NT2/D1 (cell line): ENCODE results near the gene ROMO1.
"Not testable (repeated sequence)": the region's sequence is repeated elsewhere in the genome, so short reads cannot be mapped to it uniquely, and the experiment has no call there.

Experiments used
- DNase-seq: peaks from one replicate; pipeline ENCODE4 v3.0.0-alpha.2; 2011; ENCODE audit warnings: low read depth, low spot score
- H3K27me3 ChIP-seq: 2 replicates; pipeline ENCODE4 v1.6.0; 2011; ENCODE audit warnings: mild to moderate bottlenecking; ENCODE audit not compliant: insufficient read length, insufficient read depth
- H3K36me3 ChIP-seq: 2 replicates; pipeline ENCODE4 v1.6.1; 2011; ENCODE audit warnings: mild to moderate bottlenecking, low read length, mixed read lengths; ENCODE audit not compliant: insufficient read depth, insufficient read length
- H3K4me1 ChIP-seq: 2 replicates; pipeline ENCODE4 v1.5.1; 2011; ENCODE audit not compliant: insufficient read depth, insufficient read length
- H3K4me3 ChIP-seq: 2 replicates; pipeline ENCODE4 v1.5.1; 2011; ENCODE audit warnings: low read depth; ENCODE audit not compliant: insufficient read length
- H3K9ac ChIP-seq: 2 replicates; pipeline ENCODE4 v1.6.0; 2011; ENCODE audit warnings: low read depth; ENCODE audit not compliant: insufficient read length
- H3K9me3 ChIP-seq: 2 replicates; pipeline ENCODE4 v1.5.1; 2011; ENCODE audit warnings: mild to moderate bottlenecking, low read length; ENCODE audit not compliant: insufficient read depth
- SUZ12 ChIP-seq: IDR thresholded peaks from 2 replicates; pipeline ENCODE4 v1.6.1; 2011; ENCODE audit not compliant: insufficient read length, insufficient read depth; ENCODE audit errors: extremely low read depth
- YY1 ChIP-seq: IDR thresholded peaks from 2 replicates; pipeline ENCODE4 v1.6.1; 2011; ENCODE audit not compliant: insufficient read length, insufficient read depth
- ZNF274 ChIP-seq: IDR thresholded peaks from 2 replicates; pipeline ENCODE4 v1.6.1; 2011; ENCODE audit warnings: mild to moderate bottlenecking, low read depth, low read length

ROMO1 gene

GRCh38 chr20:35708502-35708901, 9.3 kb downstream of the ROMO1 start:
- Histone ChIP-seq H3K4me3 (no peak overlapping the region), H3K9ac (no peak overlapping the region), H3K4me1 (no peaks in the 10 kb centered on the region), H3K27me3 (no peaks in the 10 kb centered on the region), H3K9me3 (no peaks in the 10 kb centered on the region), H3K36me3 (peaks cover 92% of the 10 kb centered on the region)
- DNase-seq: no peak
- TF ChIP-seq SUZ12: no peak
- no peak for TF ChIP-seq YY1
- no peak for TF ChIP-seq ZNF274

- no peak overlapping the region for H3K4me3 ChIP-seq
- no peaks in the 10 kb centered on the region for H3K27me3 ChIP-seq
- no peaks in the 10 kb centered on the region for H3K9me3 ChIP-seq
- H3K4me1 ChIP-seq: no peaks in the 10 kb centered on the region
- peaks cover 92% of the 10 kb centered on the region for H3K36me3 ChIP-seq
- DNase-seq: no peak
- TF ChIP-seq YY1 (no peak), SUZ12 (no peak), ZNF274 (no peak)
- H3K9ac ChIP-seq: no peak overlapping the region
Observed at GRCh38 chr20:35709259-35709658, 10.1 kb downstream of the ROMO1 start.

- Histone ChIP-seq H3K9ac (no peak overlapping the region), H3K4me1 (no peaks in the 10 kb centered on the region), H3K4me3 (no peak overlapping the region), H3K27me3 (no peaks in the 10 kb centered on the region), H3K9me3 (no peaks in the 10 kb centered on the region), H3K36me3 (peaks cover 93% of the 10 kb centered on the region)
- no peak for DNase-seq
- TF ChIP-seq SUZ12: no peak
- TF ChIP-seq ZNF274: no peak
Observed at GRCh38 chr20:35710039-35710438, 10.8 kb downstream of the ROMO1 start.

- Histone ChIP-seq H3K36me3 (peaks cover 93% of the 10 kb centered on the region), H3K9ac (no peak overlapping the region)
Observed at GRCh38 chr20:35710884-35711587, 11.8 kb downstream of the ROMO1 start.

GRCh38 chr20:35711588-35712209, 12.5 kb downstream of the ROMO1 start:
- Histone ChIP-seq H3K27me3 (no peaks in the 10 kb centered on the region), H3K4me1 (no peaks in the 10 kb centered on the region), H3K9me3 (no peaks in the 10 kb centered on the region), H3K9ac (no peak overlapping the region), H3K4me3 (no peak overlapping the region), H3K36me3 (peaks cover 93% of the 10 kb centered on the region)
- DNase-seq: no peak
- TF ChIP-seq ZNF274 (no peak), SUZ12 (no peak), YY1 (no peak)

More at GRCh38 chr20:35710884-35711587, 11.8 kb downstream of the ROMO1 start:
- Histone ChIP-seq H3K9me3 (no peaks in the 10 kb centered on the region), H3K4me3 (no peak overlapping the region), H3K4me1 (no peaks in the 10 kb centered on the region), H3K27me3 (no peaks in the 10 kb centered on the region)
- TF ChIP-seq ZNF274 (no peak), SUZ12 (no peak), YY1 (no peak)
- DNase-seq: no peak

GRCh38 chr20:35713120-35713519, 13.9 kb downstream of the ROMO1 start:
- not testable (repeated sequence) for H3K9me3 ChIP-seq, H3K9ac ChIP-seq, H3K4me3 ChIP-seq, DNase-seq, H3K4me1 ChIP-seq, H3K27me3 ChIP-seq
- H3K36me3 ChIP-seq: peaks cover 93% of the 10 kb centered on the region

- Histone ChIP-seq H3K9ac (no peak overlapping the region), H3K36me3 (peaks cover 92% of the 10 kb centered on the region), H3K4me1 (no peaks in the 10 kb centered on the region), H3K9me3 (no peaks in the 10 kb centered on the region), H3K27me3 (no peaks in the 10 kb centered on the region), H3K4me3 (no peak overlapping the region)
- no peak for DNase-seq
- no peak for TF ChIP-seq SUZ12
Observed at GRCh38 chr20:35714127-35714526, 14.9 kb downstream of the ROMO1 start.
